D721Med (cell line): ENCODE data around the gene SLC13A3.

Source experiments
- DNase-seq: peaks from one replicate; pipeline ENCODE4 v3.0.0; 2011; ENCODE audit warnings: low spot score; ENCODE audit not compliant: insufficient read length
- FAIRE-seq: peaks from 2 replicates; lab custom pipeline; 2011; peaks lifted over from hg19 to GRCh38; lab: Jason Lieb, UNC
- CTCF ChIP-seq: IDR thresholded peaks from 2 replicates; pipeline ENCODE4 v1.5.1; 2012; ENCODE audit warnings: mild to moderate bottlenecking, control low read depth; ENCODE audit not compliant: insufficient read depth; ENCODE audit errors: missing control alignments

The SLC13A3 gene

GRCh38 chr20:46644160-46644559 is 7.1 kb downstream of the SLC13A3 start:
- no peak for DNase-seq
- TF ChIP-seq CTCF, result no peak
- FAIRE-seq, result no peak

- TF ChIP-seq CTCF, result no peak
- DNase-seq (no peak), FAIRE-seq (no peak)
These were observed 8.3 kb downstream of the SLC13A3 start for GRCh38 chr20:46642969-46643343.

GRCh38 chr20:46642265-46642968 is 8.8 kb downstream of the SLC13A3 start:
- TF ChIP-seq CTCF, result no peak
- DNase-seq (no peak), FAIRE-seq (no peak)

- no peak for TF ChIP-seq CTCF
- DNase-seq (no peak), FAIRE-seq (no peak)
These were observed 9.8 kb downstream of the SLC13A3 start for GRCh38 chr20:46641424-46641823.

GRCh38 chr20:46640536-46641311 is 10.5 kb downstream of the SLC13A3 start:
- no peak for FAIRE-seq
- no peak for DNase-seq
- TF ChIP-seq CTCF, result no peak

- FAIRE-seq, result no peak
These were observed 11.2 kb downstream of the SLC13A3 start for GRCh38 chr20:46640044-46640443.

More at GRCh38 chr20:46640044-46640443, 11.2 kb downstream of the SLC13A3 start:
- TF ChIP-seq CTCF, result no peak
- no peak for DNase-seq
